Measurements from ENCODE around the gene MRPL4.

DNA sequence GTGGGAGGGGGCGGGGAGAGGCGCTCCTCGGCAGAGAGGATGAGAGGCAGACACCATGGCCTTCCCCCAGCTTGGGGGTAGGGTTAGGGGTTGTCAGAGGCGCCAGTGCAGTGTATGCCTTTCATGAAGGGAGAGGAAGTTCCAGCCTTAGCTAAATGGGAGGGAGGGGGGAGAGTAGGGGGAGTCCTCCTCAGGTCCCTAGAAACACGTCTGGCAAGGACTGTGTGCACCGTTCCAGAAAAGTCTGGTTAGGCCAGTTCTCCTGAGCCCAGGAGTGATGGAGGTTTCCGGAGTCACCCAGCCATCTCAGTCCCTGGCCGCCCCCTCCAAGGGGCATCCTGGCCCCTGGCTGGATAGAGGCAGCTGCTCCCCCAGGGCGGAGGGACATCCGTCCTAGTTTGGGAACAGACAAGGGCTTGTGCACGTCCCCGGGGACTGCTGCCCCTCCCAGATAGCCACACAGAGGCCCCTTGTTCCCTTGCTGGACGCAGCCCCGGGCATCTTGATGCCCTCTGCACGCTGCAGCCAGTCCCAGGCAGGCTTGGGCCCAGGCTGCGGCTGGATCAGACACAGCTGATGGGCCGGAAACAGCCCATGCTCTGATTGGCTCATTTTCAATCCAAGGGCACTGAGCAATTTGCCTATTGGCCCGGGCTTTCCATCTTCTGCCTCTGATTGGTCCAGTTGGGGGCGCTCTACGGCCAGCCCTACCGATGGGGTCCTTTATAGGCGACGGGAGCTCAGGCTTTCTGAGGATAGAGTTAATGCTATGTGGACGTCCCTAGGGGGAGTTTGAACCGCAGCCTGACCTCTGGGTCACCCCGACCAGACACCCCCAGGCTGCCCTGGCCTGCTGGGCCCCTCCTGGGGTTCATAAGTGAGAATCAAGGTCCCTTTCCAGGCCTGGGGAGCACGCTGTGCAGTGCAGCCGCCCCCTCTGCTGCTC, 24.7 kb upstream of the MRPL4 start:
- TF ChIP-seq, protein P1, sequence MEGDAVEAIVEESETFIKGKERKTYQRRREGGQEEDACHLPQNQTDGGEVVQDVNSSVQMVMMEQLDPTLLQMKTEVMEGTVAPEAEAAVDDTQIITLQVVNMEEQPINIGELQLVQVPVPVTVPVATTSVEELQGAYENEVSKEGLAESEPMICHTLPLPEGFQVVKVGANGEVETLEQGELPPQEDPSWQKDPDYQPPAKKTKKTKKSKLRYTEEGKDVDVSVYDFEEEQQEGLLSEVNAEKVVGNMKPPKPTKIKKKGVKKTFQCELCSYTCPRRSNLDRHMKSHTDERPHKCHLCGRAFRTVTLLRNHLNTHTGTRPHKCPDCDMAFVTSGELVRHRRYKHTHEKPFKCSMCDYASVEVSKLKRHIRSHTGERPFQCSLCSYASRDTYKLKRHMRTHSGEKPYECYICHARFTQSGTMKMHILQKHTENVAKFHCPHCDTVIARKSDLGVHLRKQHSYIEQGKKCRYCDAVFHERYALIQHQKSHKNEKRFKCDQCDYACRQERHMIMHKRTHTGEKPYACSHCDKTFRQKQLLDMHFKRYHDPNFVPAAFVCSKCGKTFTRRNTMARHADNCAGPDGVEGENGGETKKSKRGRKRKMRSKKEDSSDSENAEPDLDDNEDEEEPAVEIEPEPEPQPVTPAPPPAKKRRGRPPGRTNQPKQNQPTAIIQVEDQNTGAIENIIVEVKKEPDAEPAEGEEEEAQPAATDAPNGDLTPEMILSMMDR (IDR thresholded peaks at IDR 0.05), result no peak
- no peak for TF ChIP-seq POLR2A (IDR thresholded peaks at IDR 0.05)
